Smooth muscle cell (in vitro differentiated cells): ENCODE data around the gene CADM3. TPM values are rescaled to one million over a fixed set of nuclear protein-coding genes. Genes with fewer than 3 reads are reported as not detected.

Experiments used
- DNase-seq: peaks from one replicate; lab custom pipeline; 2025; ENCODE audit not compliant: unreplicated experiment; lab: John Stamatoyannopoulos, UW
- H2AFZ ChIP-seq: fragments of 200-600 bp; sonication (generic); 2 replicates; pipeline ENCODE4 v1.6.0; 2016; ENCODE audit warnings: antibody characterized with exemption, low read depth, mild to moderate bottlenecking
- H3F3A ChIP-seq: fragments of 200-600 bp; sonication (generic); 2 replicates; pipeline ENCODE4 v1.6.0; 2017; ENCODE audit warnings: antibody characterized with exemption, low read depth
- H3K27ac ChIP-seq: fragments of 200-600 bp; sonication (generic); 2 replicates; pipeline ENCODE4 v1.5.1; 2016; ENCODE audit warnings: low read depth, mild to moderate bottlenecking
- H3K27me3 ChIP-seq: fragments of 200-600 bp; sonication (generic); 2 replicates; pipeline ENCODE4 v1.6.1; 2016; ENCODE audit warnings: low read depth, mild to moderate bottlenecking
- H3K36me3 ChIP-seq: fragments of 200-600 bp; sonication (generic); 2 replicates; pipeline ENCODE4 v1.5.1; 2016; ENCODE audit warnings: low read depth
- H3K4me1 ChIP-seq: fragments of 200-600 bp; sonication (generic); 2 replicates; pipeline ENCODE4 v1.5.1; 2016; ENCODE audit warnings: low read depth
- H3K4me2 ChIP-seq: fragments of 200-600 bp; sonication (generic); 2 replicates; pipeline ENCODE4 v1.6.0; 2016; ENCODE audit warnings: mild to moderate bottlenecking
- H3K4me3 ChIP-seq: fragments of 200-600 bp; sonication (generic); 2 replicates; pipeline ENCODE4 v1.5.1; 2016; ENCODE audit warnings: mild to moderate bottlenecking
- H3K79me2 ChIP-seq: fragments of 200-600 bp; sonication (generic); 2 replicates; pipeline ENCODE4 v1.6.0; 2016; ENCODE audit warnings: low read depth, mild to moderate bottlenecking
- H3K9ac ChIP-seq: fragments of 200-600 bp; sonication (generic); 2 replicates; pipeline ENCODE4 v1.6.0; 2016; ENCODE audit warnings: low read depth
- H3K9me3 ChIP-seq: fragments of 200-600 bp; sonication (generic); replicated peaks from 2 replicates; pipeline ENCODE4 v1.5.1; 2016; ENCODE audit warnings: low read depth
- H4K20me1 ChIP-seq: fragments of 200-600 bp; sonication (generic); 2 replicates; pipeline ENCODE4 v1.6.0; 2016; ENCODE audit warnings: low read depth
- WGBS: methylation state at CpG from one replicate; pipeline ENCODE4 v1.1.7; 2016; ENCODE audit warnings: low lambda C conversion rate; 5-methylcytosine and 5-hydroxymethylcytosine counted together
- polyA plus RNA-seq: library from polyadenylated mRNA; unstranded; fragments of >200 nt; fragmentation: Nextera tagmentation; extraction: Ambion mirVana; gene quantifications from 2 replicates; pipeline ENCODE4 v1.2.1, GENCODE V29; 2016
- total RNA-seq: library from RNA; depleted of rRNA; stranded (reverse); fragments of >200 nt; gene quantifications from 2 replicates; pipeline ENCODE4 v1.2.3, GENCODE V29; 2014
- TF ChIP-seq, protein P1 (sequence below): fragments of 200-600 bp; sonication (generic); IDR thresholded peaks from 2 replicates; pipeline ENCODE4 v1.5.1; 2017; ENCODE audit warnings: borderline replicate concordance, mild to moderate bottlenecking, antibody characterized with exemption; ENCODE audit not compliant: insufficient read depth, poor library complexity, severe bottlenecking

CADM3 gene
- total and polyA plus RNA-seq, 2 experiments from 2014 or later, result 0.90 to 1.2 TPM

- H3K9ac ChIP-seq, result no peak overlapping the region
- H3K36me3 ChIP-seq, result no peaks in the 10 kb centered on the region
- no peak overlapping the region for H3K4me3 ChIP-seq
- H4K20me1 ChIP-seq, result peaks cover 4% of the 10 kb centered on the region
- H3K4me2 ChIP-seq, result no peak overlapping the region
- no peaks in the 10 kb centered on the region for H3K4me1 ChIP-seq
- H3K79me2 ChIP-seq, result no peaks in the 10 kb centered on the region
- H3K27me3 ChIP-seq, result no peaks in the 10 kb centered on the region
- no peak for DNase-seq
- TF ChIP-seq, protein P1, sequence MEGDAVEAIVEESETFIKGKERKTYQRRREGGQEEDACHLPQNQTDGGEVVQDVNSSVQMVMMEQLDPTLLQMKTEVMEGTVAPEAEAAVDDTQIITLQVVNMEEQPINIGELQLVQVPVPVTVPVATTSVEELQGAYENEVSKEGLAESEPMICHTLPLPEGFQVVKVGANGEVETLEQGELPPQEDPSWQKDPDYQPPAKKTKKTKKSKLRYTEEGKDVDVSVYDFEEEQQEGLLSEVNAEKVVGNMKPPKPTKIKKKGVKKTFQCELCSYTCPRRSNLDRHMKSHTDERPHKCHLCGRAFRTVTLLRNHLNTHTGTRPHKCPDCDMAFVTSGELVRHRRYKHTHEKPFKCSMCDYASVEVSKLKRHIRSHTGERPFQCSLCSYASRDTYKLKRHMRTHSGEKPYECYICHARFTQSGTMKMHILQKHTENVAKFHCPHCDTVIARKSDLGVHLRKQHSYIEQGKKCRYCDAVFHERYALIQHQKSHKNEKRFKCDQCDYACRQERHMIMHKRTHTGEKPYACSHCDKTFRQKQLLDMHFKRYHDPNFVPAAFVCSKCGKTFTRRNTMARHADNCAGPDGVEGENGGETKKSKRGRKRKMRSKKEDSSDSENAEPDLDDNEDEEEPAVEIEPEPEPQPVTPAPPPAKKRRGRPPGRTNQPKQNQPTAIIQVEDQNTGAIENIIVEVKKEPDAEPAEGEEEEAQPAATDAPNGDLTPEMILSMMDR, result no peak
- 73% methylated on average over 4 of the region's 4 CpGs for WGBS
- no peak overlapping the region for H3K27ac ChIP-seq
- H3K9me3 ChIP-seq, result no peaks in the 10 kb centered on the region
- H3F3A ChIP-seq, result no peaks in the 10 kb centered on the region
- no peak overlapping the region for H2AFZ ChIP-seq
Measured at GRCh38 chr1:159162516-159163265, 8.7 kb upstream of the CADM3 start.

- H3F3A ChIP-seq, result no peaks in the 10 kb centered on the region
- no peak overlapping the region for H3K4me2 ChIP-seq
- H3K27ac ChIP-seq, result no peak overlapping the region
- no peak overlapping the region for H3K9ac ChIP-seq
- H3K9me3 ChIP-seq, result no peaks in the 10 kb centered on the region
- H2AFZ ChIP-seq, result no peak overlapping the region
- H3K36me3 ChIP-seq, result no peaks in the 10 kb centered on the region
- TF ChIP-seq, protein P1, result no peak
- H4K20me1 ChIP-seq, result peaks cover 4% of the 10 kb centered on the region
- H3K4me3 ChIP-seq, result no peak overlapping the region
- H3K4me1 ChIP-seq, result no peaks in the 10 kb centered on the region
- DNase-seq, result no peak
- WGBS, result 78% methylated on average over 9 of the region's 9 CpGs
- H3K27me3 ChIP-seq, result peaks cover 9% of the 10 kb centered on the region
- H3K79me2 ChIP-seq, result no peaks in the 10 kb centered on the region
Measured at GRCh38 chr1:159163614-159164228, 7.7 kb upstream of the CADM3 start.

- H3K27ac ChIP-seq, result no peak overlapping the region
Measured at GRCh38 chr1:159168043-159168442, 3.4 kb upstream of the CADM3 start.

More at GRCh38 chr1:159168043-159168442, 3.4 kb upstream of the CADM3 start:
- Histone ChIP-seq H2AFZ (no peak overlapping the region), H3K4me3 (no peak overlapping the region), H3K9me3 (no peaks in the 10 kb centered on the region), H3K9ac (no peak overlapping the region), H3K4me2 (no peak overlapping the region), H3K27me3 (peaks cover 52% of the 10 kb centered on the region), H3K79me2 (no peaks in the 10 kb centered on the region), H3K36me3 (no peaks in the 10 kb centered on the region), H3K4me1 (no peaks in the 10 kb centered on the region), H3F3A (no peaks in the 10 kb centered on the region), H4K20me1 (no peaks in the 10 kb centered on the region)
- TF ChIP-seq, protein P1, result no peak
- 67% methylated on average over 4 of the region's 4 CpGs for WGBS
- DNase-seq, result no peak
